NCI-H2081 (cell line): ENCODE results near the gene RAPGEF5.

Experiments used
- DNase-seq, 2 experiments: peaks; one replicate each; lab custom pipeline; 2025; lab: John Stamatoyannopoulos, UW

RAPGEF5 gene

DNA sequence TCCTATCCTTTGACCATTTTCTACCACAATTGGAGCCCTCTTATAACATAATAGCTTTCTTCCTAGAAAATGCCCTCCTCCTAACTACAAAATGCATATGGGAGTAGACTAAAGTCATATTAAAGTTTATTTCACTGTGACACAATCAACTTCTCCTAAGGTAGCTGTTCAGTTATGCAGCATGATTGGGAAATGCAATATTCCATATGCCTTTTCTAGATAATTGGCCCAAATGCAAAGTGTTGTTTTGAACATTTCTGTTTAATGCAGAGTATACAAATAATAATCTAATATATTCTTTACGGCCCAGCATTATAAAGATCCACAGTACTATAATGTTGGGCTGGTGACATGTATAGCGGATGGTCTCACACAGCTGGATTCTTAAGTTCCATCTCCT lies 205.1 kb downstream of the RAPGEF5 start:
- no peak for DNase-seq

DNA sequence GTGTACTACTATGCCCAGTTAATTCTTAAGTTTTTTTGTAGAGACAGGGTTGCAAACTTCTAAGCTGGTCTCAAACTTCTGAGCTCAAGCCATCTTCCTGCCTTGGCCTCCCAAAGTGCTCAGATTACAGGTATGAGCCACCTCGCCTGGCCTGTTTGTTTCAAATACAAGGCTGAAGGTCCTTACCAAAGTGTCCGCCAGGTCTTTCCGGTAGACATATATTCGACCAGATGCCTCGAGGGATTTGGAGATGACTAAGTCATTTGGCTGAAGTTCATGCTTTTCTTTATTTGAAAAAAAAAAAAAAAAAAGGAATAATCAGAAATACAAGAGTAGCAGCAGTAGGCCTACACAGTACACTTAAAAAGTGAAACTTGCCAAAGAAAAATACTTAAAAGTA lies 206.7 kb downstream of the RAPGEF5 start:
- DNase-seq: no peak

DNA sequence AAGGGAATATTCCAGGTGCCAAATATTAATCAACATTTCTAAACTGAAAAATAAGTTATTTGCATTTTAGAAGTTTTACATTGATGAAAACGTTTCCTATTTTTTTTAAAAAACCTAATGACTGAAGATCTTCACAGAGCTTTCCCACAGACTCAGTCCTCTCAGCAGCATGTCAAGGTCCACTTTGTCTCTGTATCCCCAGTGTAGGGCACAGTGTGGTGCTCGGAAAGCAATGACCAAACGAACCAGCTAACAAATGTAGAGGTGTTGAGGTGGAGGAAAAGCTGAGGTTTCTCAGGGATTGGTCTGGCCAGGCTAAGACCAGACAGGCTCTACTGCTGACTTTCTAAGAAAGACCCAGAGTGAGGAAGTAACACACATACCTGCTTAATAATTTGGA lies 209.1 kb downstream of the RAPGEF5 start:
- DNase-seq: no peak

DNA sequence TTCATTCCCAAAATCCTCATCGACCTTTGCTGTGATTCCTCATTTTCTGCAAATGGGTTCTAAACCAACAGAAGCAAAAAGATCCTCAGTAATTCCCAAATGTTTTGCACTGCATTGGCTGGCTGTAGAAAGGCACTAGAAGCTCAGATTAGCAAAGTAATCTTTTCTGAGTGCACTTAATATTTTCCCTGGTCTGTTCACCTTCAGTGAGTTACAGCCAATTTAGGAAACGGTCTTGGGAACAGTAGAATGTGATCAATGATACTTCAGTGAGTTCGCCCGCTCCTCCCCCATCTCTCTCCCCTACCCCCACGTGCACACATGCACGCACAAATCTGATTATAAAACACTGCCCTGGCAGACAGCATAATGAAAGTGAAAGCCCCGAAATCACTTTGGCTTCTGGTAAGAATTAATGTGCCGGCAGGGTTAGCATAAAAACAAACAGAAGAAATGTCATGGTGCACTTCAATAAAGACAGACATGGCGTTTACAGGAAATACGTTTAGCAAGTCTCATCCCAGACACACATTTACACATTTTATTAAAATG lies 209.9 kb downstream of the RAPGEF5 start:
- DNase-seq: no peak

DNA sequence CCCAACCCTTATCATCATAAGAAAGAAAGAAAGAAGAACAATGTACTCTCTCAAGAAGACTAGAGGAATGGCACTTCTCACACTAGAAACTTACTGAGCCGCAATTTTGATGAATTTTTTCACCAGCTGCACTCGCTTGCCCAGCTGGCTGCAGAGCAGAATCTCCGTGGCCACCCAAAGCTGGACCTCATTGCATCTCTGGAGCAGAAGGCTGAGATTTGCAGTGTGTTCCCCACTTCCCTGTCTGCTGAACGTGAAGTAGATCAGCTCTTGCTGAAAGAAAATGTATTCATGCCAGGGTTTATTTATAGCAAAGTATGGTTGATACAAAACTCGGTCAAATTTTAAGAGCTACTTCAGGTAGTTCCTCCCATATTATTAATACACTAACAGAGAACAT lies 212.0 kb downstream of the RAPGEF5 start:
- no peak for DNase-seq

DNA sequence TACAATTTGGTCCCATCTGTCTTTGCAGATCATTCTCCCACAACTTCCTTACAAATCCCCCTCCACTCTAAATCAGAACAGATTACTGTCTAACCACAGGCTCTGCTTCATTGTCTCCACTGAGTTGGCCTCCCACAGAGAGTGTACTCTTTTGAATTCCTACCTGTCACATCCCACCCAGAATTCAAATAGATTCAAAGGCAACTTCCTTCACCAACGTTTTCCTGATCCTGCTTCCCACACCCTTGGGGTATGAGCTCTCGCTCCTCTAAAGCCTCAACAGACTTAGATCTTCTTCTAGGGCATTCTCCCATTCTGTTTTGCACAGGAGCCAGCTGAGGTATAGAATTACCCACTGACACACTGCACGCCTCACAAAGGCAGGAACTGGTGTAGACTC lies 213.5 kb downstream of the RAPGEF5 start:
- DNase-seq: no peak

DNA sequence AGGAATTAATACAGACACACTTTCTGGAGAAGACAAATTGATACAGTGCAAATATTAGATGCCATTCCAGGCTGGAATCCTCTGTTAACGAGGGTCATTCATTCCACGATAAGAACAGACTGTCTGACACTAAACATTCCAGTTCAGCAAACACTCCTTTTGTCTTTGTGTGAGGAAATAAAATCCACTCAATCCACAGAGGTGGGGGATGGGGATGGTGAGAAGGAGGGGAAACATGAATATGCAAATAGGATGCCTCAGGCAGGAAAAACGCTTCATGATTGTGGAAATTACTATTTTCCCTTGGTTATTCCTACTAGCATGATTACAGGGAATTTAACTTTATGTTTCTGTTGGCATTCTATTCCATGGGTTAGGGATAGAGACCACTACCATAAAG lies 214.4 kb downstream of the RAPGEF5 start:
- DNase-seq: no peak

DNA sequence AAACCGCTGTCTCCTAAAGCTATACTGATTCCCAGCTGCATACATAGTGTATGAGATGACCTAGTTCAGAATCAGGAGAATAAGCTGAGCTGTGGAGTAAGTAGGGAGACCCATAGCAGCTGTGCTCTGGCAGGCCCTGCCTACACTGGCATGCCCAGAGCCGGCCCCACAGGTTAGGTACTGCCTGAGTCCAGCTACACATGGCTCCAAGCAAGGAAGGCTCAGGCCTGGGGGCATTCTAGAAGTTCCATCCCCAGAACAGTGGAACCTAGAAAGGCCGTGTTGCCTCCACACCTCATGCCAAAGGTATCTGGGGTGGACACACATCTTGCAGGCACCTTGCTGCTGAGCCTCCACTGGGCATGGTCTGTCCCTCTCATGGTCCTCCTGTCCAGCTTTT lies 215.6 kb downstream of the RAPGEF5 start:
- no peak for DNase-seq

DNA sequence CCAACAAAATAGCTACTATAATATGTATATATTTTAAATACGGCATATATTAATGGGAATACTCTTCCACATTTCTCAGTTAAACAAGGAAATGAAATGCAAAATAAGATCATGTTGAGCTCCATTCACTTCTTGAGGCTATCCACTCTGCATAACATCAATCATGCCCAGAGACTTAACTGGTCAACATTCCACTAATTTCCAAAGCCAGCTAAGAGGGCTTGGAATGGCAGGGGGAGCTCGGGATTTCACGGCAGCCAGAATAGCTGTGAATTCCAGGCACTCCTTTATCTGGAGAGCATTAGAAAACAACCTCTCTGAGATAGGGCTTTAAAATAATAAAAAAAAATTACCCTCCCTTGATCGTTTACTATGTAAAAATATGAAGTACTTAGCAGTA lies 216.4 kb downstream of the RAPGEF5 start:
- DNase-seq: no peak

DNA sequence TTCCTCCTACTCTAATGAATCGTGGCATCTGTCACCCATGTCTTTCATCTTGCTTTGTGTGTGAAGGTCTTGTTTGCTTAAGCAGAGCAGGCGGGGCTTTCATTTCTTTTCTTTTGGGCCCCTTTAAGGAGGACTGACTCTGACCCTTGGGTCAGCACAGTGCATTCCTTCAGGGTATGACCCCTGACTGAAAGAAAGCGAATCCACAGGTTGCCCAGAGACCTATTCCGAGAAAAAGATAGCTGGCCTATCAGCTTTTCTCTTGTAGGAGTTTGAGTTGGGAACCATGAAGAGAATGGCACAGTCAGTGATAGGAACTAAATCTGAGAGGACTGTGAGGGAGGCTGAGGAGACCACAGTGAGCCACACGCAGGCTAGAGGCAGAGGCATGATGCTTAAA lies 218.1 kb downstream of the RAPGEF5 start:
- DNase-seq: no peak

DNA sequence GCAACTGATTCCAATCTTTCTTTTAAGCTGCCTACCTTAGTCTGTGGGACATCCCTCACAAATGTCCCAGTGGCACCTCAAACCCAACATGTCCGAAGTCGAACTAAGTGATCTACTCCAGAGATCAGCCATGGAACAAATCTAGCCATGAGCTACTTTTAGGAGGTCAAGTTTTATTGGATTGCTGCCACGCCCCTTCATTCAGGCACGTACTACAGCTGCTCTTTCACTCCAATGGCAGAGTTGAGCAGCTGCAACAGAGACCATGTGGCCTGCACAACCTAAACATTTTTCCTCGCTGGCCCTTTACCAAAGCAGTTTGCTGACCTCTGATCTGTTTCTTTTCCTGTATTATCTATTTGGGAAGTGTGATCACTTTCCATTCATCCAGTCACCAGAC lies 218.8 kb downstream of the RAPGEF5 start:
- no peak for DNase-seq

DNA sequence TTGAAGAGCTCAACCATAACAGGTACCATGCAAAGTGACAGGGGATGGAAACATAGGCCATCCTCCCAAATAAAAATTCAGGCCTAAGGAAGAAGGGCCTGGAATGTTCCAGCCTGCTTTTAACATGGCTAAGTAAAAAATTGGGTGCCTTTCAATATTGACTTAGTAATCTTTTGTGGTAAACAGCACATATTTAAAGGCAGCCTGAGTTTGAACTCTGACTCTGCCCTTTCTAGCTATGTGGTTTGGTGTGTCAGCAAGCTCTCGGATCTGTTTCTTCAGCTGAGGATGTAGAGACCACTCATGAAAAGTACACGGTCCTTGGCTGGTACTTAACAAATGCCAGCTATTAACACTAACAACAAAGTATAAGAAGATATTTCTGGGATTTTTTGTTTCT lies 219.5 kb downstream of the RAPGEF5 start:
- DNase-seq: no peak

DNA sequence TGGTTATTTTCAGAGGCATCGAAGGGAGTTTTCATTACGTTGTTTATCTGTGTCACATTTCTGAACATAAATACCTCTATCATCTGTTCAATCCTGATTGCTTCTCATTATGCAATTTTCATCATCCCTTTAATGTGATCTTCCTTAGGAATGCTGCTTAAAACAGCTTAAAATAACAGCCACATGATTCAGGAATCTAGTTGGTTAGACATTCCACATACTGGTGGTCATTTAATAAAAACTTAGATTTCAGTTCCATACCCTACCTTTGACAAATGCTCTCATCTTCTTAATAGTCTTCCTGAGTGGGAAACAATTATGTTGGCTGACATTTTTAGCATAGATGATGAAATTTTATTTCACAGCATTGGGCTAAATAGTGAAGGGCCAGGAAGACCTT lies 219.9 kb downstream of the RAPGEF5 start:
- no peak for DNase-seq

DNA sequence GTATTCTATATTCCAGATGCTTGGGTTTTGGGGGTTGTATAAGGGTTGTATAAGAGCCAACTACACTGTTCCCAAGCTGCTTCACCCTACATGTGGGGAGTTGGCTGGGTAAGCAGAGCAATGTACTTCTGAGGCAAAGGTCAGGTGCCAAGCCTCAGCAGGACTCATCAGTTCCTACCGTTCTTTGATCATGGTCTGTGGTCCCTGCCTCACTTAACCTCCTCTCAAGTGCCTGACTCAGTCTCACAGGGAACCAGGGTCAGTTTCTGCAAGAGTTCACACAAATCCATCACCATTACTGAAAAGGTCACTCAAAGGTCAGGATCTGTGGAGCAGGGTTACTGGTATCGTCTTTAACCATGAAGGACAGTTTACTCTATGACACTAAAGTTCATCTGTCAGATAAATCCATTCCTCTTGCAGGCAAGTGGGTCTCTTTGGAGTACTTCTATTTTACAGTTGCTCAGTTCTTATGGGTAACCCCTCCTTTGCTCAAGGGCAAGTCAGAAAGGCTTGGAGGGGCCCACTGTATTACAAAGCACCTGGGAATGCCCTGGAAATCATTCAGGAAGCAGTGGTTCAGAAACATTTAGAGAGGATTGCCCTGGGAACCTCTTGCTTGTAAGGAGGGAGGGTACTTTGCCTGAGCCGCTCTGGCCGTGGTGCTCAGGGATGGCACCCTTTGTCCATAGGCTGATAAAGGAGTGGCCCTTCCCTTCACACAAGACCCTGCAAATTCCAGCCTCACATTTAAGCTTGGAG lies 227.0 kb downstream of the RAPGEF5 start:
- no peak for DNase-seq

DNA sequence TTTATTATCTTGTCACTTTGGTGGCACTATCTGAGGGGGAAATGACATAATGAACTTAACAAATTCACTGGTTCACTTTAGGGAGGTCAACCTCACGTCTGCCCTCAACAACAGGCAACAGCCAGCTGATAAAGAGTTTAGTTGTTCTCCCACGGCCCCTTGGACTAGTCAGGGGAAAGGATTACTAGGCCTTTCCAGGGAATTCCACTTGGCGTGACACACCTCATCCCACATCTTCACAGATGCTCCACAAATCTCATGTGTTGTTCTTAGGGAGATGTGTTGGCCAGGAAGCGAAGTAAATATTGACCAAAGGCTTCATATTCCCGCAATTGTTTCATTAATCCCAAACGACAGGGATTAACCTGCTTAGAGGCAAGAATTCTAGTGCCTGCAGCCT lies 227.8 kb downstream of the RAPGEF5 start:
- no peak for DNase-seq

DNA sequence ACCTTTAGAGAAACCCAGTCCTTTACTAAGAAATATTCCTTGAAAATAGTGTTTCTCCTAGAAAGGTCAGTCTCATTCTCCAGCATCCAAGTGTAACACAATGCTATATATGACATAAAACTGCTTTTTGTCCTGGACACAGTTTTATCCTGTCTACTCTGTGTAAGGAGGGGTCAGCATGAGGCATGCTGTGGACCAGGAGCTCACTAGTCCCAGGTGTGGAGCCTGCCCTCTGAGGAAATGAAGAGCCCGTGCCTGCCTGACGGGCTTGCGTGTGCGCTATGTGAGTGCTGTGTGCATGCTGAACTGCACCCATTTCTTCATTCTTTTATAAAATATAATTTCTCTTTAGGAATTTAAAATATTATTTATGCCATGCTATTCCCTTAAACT lies 228.4 kb downstream of the RAPGEF5 start:
- DNase-seq: no peak

DNA sequence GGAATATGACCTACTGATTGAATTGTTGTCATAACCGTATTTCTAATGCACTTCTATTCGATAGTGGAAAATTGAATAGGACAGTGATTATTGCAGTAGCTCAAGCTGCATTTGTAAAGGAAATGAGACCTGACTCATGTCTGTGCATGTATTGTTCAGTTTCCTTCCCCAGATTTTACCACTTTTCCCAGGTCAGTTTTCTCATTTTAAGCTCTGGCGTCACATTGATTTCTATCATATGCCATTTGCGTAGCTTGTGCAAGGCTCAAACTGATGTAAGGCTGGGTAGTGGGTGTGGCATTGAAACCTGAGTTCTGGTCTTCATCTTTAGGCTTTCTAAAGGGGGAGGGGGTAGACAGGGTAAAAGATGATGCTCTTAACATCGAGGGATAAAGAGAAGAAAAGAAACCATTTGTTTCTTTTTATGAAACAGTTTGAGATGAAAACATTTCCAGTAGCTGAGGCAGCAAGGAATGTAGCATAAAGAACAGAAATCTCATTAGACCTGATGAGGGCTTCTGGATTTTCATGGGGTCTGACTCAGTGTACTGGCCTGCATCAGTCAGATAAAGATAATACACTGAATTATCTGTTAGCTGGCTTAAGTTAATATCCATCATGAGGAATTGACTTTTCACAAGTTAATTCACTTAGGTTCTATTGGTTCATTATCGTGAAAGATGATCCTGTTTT lies 229.0 kb downstream of the RAPGEF5 start:
- no peak for DNase-seq

DNA sequence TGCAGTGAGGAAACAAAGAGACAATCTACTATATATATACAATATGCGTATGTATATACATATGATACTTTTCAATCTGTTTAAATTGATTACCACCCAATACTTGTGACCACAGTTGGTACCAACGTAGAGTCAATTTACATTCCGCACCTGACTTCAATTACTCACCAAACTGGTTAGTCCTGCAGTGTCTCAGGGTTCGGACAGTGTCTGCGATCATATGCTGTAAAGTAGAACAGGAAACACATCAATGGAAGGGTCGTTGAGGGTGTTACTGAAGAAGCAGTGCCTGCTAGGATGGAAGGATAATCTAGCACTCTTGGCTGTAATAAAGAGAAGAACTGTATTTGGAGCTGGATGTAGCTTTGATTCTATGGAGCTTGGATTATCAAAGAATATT lies 231.5 kb downstream of the RAPGEF5 start:
- no peak for DNase-seq

DNA sequence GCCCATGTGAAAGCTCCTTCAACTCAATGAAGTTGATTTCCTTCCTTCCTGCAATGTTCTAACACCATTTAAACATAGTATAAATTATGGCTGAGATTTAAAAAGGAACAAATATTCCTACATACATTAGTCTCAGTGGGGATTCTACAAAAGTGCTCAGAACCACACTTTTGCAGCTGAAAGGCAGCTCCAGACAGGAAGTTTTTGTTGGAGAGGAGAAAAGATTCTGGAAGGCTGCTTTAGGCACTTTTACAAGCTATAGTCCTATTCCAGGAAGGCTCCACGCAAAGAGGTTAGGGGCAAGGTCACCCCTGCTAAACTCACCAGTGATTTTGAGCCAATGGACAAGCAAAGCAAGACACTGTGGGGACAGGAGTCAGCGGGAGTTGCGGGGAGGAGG lies 232.0 kb downstream of the RAPGEF5 start:
- DNase-seq: no peak

DNA sequence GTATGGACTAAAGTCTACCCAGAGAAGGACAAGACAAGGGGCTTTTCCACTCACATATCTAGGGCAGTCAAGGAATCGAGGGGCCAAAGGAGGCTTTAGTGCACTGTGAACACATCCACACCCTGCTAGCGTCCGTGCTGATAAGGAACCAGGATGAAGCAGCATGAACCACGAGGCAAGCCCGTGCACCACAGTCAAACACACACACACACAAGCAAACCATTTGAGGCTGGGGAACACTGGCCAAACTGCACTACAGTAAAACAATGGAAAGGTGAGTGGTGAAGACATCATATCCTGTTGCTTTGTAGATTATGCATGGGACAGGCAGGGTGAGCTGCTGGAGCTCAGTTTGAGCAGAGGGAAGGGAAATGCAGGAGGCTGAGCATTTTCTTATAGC lies 233.8 kb downstream of the RAPGEF5 start:
- DNase-seq: no peak

DNA sequence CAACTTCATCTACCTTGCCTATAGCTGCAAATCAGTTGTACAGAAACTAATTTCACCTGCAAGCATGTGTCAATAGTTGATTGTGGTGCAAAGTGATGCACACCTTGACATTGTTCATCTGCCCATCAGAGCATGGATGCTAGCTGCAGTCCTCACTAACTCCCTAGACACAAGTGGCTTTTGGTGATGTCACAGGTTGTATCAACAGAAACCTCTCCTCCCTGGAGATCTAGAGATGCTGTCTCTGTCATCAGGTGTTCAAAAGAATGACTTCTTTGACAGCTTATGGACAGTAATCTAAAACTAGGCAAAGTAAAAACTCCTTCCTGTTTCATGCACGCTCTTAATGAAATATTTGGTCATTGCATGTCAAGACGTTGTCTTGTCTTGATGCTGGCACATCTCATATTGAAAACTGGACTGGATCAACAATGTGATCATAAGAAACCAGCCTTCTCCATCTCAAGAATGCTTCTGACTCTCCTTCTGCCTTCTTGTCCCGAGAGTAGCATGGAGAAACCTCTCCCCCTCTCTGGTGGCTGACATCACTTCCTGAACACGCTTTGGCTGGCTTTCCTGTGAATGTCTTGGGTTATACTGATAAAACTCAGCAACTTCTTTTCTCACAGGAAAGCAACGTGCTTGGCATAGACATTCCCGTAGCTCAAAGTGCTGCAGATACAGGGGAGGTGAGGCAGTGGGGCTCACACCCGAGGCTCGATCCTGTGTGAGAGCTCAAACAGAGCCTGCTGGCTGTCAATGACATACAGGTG lies 235.1 kb downstream of the RAPGEF5 start:
- no peak for DNase-seq

DNA sequence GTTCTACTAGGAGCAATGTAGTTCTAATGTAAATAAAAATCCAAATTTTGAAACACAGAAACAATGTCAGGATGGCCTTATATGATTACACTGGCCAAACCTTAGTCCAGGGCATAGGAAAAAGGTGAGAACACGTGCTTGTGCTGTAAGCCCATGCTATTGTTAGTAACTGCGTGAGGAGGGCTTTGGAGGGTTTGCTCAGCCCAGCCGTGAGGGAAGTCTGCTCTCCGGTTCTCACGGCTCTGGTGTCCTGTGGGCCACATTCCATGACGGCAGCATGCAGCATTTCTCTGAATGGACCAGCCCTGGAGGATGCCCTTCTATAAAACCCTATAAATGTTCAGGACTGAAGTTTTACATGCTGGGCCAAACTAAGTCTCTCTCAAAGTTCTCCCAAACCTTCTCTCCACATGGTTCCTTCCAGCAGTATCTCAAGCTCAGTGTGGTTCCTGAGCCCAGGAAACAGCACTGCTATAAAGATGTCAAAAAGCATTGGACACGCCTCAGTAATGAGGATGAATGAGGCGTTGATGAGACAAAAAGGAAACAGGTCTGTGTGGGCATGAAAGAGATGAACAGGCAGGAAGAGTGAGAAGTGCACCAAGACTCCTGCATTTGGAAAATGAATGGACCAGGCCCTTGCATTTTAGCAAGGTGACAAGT lies 236.4 kb downstream of the RAPGEF5 start:
- DNase-seq: no peak
